GM12878 (cell line): ENCODE results near the gene ABL2. TPM values are rescaled to one million over a fixed set of nuclear protein-coding genes. Genes with fewer than 3 reads are reported as not detected.

ENCODE experiments used
- ATAC-seq: fragments of 200-7000 bp; cut with Tn5 transposase; 3 replicates; pipeline ENCODE4 v1.9.1; 2020; ENCODE audit warnings: mild to moderate bottlenecking, moderate library complexity
- BruUV-seq: library from RNA; stranded (reverse); fragments of 400-500 nt; replicated peaks from 2 replicates; lab custom pipeline; 2021; lab: Mats Ljungman, UMichigan
- CTCF ChIA-PET: fragments of 300-600 bp; sonication (Branson Sonifier 250); formaldehyde crosslinking; extraction: SDS; loops from one replicate; lab custom pipeline; 2021; ENCODE audit warnings: inconsistent platforms; lab: Yijun Ruan, JAX
- POLR2A ChIA-PET: fragments of 350-600 bp; formaldehyde crosslinking; extraction: SDS; loops from one replicate; lab custom pipeline; 2021; ENCODE audit warnings: inconsistent platforms; lab: Charles Lee
- RAD21 ChIA-PET: fragments of 300-600 bp; sonication (Branson Sonifier 250); formaldehyde crosslinking; loops from one replicate; lab custom pipeline; 2023; ENCODE audit warnings: antibody characterized with exemption; ENCODE audit not compliant: unreplicated experiment; lab: Charles Lee
- SMC1A ChIA-PET: fragments of 300-600 bp; sonication (Branson Sonifier 250); formaldehyde crosslinking; loops from one replicate; lab custom pipeline; 2023; ENCODE audit not compliant: unreplicated experiment, uncharacterized antibody; lab: Charles Lee
- DNase-seq: peaks from one replicate; pipeline ENCODE4 v3.0.0-alpha.2; 2011; ENCODE audit warnings: low read depth, low spot score
- FAIRE-seq: peaks from 3 replicates; lab custom pipeline; 2011; peaks lifted over from hg19 to GRCh38; lab: Jason Lieb, UNC
- H2AFZ ChIP-seq: 2 replicates; pipeline ENCODE4 v1.6.0; 2011; ENCODE audit warnings: low read depth, low read length, control low read depth; ENCODE audit not compliant: control insufficient read depth
- H3K27ac ChIP-seq: 2 replicates; pipeline ENCODE4 v1.5.1; 2011; ENCODE audit warnings: control low read depth; ENCODE audit not compliant: control insufficient read depth, insufficient read depth
- H3K27me3 ChIP-seq, 2 experiments: replicated peaks in 1 of 2; 2 replicates each; pipeline versions ENCODE4 v1.6.0 to v1.6.1; 2011; ENCODE audit warnings: low read length in 1 of 2; ENCODE audit not compliant: control insufficient read depth in 2 of 2, insufficient read depth in 2 of 2
- H3K36me3 ChIP-seq, 2 experiments: 2 replicates each; pipeline ENCODE4 v1.5.1; 2011; ENCODE audit warnings: low read length in 1 of 2; ENCODE audit not compliant: control insufficient read depth in 2 of 2, insufficient read depth in 2 of 2
- H3K4me1 ChIP-seq: 2 replicates; pipeline ENCODE4 v1.6.1; 2011; ENCODE audit warnings: mild to moderate bottlenecking, low read length, moderate library complexity, mixed read lengths; ENCODE audit not compliant: control insufficient read depth, insufficient read depth
- H3K4me2 ChIP-seq: 2 replicates; pipeline ENCODE4 v1.6.0; 2011; ENCODE audit warnings: control low read depth; ENCODE audit not compliant: control insufficient read depth, insufficient read depth
- H3K4me3 ChIP-seq: fragments of 200-600 bp; sonication (generic); 2 replicates; pipeline ENCODE4 v1.5.1; 2016
- H3K79me2 ChIP-seq: 2 replicates; pipeline ENCODE4 v1.6.0; 2011; ENCODE audit warnings: low read length; ENCODE audit not compliant: control insufficient read depth, insufficient read depth
- H3K9ac ChIP-seq: 2 replicates; pipeline ENCODE4 v1.8.0; 2011; ENCODE audit warnings: low read length, control low read depth, mixed read lengths; ENCODE audit not compliant: control insufficient read depth, insufficient read depth
- H3K9me3 ChIP-seq: replicated peaks from 3 replicates; pipeline ENCODE4 v1.5.1; 2011; ENCODE audit warnings: mild to moderate bottlenecking, low read length; ENCODE audit not compliant: control insufficient read depth, insufficient read depth
- H4K20me1 ChIP-seq: 2 replicates; pipeline ENCODE4 v1.6.0; 2011; ENCODE audit not compliant: control insufficient read depth, insufficient read depth
- BCL11A ChIP-seq: IDR thresholded peaks from 2 replicates; pipeline ENCODE4 v1.6.1; 2011; ENCODE audit warnings: low read depth, low read length
- CBX3 ChIP-seq: fragments of 200-600 bp; sonication (generic); IDR thresholded peaks from 2 replicates; pipeline ENCODE4 v1.6.1; 2016; ENCODE audit warnings: low read depth, borderline replicate concordance
- GATAD2B ChIP-seq: fragments of 450-650 bp; conservative IDR thresholded peaks from 2 replicates; pipeline ENCODE4 v1.6.1; 2017; ENCODE audit warnings: low read depth, mild to moderate bottlenecking, moderate library complexity
- HCFC1 ChIP-seq: fragments of 150-350 bp; IDR thresholded peaks from 2 replicates; pipeline ENCODE4 v1.6.1; 2014; ENCODE audit warnings: low read length
- IKZF2 ChIP-seq, 2 experiments: fragments of 450-650 bp; IDR thresholded peaks; 2 replicates each; pipeline ENCODE4 v1.6.1; 2017; ENCODE audit warnings: mild to moderate bottlenecking in 2 of 2, moderate library complexity in 2 of 2
- KAT2A ChIP-seq: conservative IDR thresholded peaks from 2 replicates; pipeline ENCODE4 v1.6.1; 2011; ENCODE audit warnings: low read depth, low read length; ENCODE audit not compliant: control insufficient read depth
- MTA3 ChIP-seq: IDR thresholded peaks from 2 replicates; pipeline ENCODE4 v1.6.1; 2012; ENCODE audit warnings: low read length, inconsistent platforms, borderline replicate concordance
- MXI1 ChIP-seq: fragments of 150-350 bp; IDR thresholded peaks from 2 replicates; pipeline ENCODE4 v1.6.1; 2011; ENCODE audit warnings: low read depth, mild to moderate bottlenecking, inconsistent platforms, low read length, improper control_type of control experiment
- POLR2A ChIP-seq: IDR thresholded peaks from 2 replicates; pipeline ENCODE4 v1.6.1; 2011; ENCODE audit warnings: low read depth, mild to moderate bottlenecking, low read length
- SIN3A ChIP-seq: IDR thresholded peaks from 2 replicates; pipeline ENCODE4 v1.6.1; 2012; ENCODE audit warnings: low read depth, low read length, improper control_type of control experiment
- SP1 ChIP-seq: IDR thresholded peaks from one replicate; pipeline ENCODE4 v1.6.1; 2011; ENCODE audit warnings: low read depth, low read length
- SREBF1 ChIP-seq: IDR thresholded peaks from 2 replicates; pipeline ENCODE4 v1.6.1; 2012; ENCODE audit warnings: mild to moderate bottlenecking, low read length
- TCF7 ChIP-seq: IDR thresholded peaks from 2 replicates; pipeline ENCODE4 v1.6.1; 2014; ENCODE audit warnings: antibody characterized with exemption, borderline replicate concordance
- ZNF207 ChIP-seq: fragments of 450-650 bp; IDR thresholded peaks from 2 replicates; pipeline ENCODE4 v1.6.1; 2014; ENCODE audit warnings: antibody characterized with exemption, mild to moderate bottlenecking, borderline replicate concordance
- ZSCAN29 ChIP-seq: fragments of 450-650 bp; IDR thresholded peaks from 2 replicates; pipeline ENCODE4 v1.6.1; 2017; ENCODE audit warnings: mild to moderate bottlenecking, moderate library complexity
- WGBS: methylation state at CpG from one replicate; pipeline ENCODE4 v1.1.6; 2016; ENCODE audit warnings: low lambda C conversion rate; ENCODE audit not compliant: insufficient replicate concordance, insufficient coverage; ENCODE audit errors: missing lambda C conversion rate; 5-methylcytosine and 5-hydroxymethylcytosine counted together
- in situ Hi-C: fragments of 300-500 bp; cut with MboI; formaldehyde crosslinking; loops from 9 replicates; pipeline ENCODE4 v1.14.3; 2018; ENCODE audit warnings: mixed read lengths
- intact Hi-C: fragments of 100-400 bp; cut with micrococcal nuclease; formaldehyde crosslinking; loops from one replicate; pipeline ENCODE4 v1.14.2; 2022; ENCODE audit not compliant: unreplicated experiment
- polyA plus RNA-seq, 11 experiments: library from polyadenylated mRNA; depleted of rRNA in 4 of 11; unstranded in 6 of 11; stranded (reverse) in 5 of 11; fragments of >200 nt; fragmentation: Nextera tagmentation in 4 of 11; fragmentation: Illumina TruSeq in 1 of 11; extraction: Ambion mirVana in 4 of 11; extraction: Trizol in 1 of 11; gene quantifications; 1 replicate in 1 of 11; 2 replicates in 10 of 11; pipeline versions ENCODE4 v1.2.1 to v1.2.3, GENCODE V29; 2011 to 2016; ENCODE audit warnings: inconsistent platforms in 2 of 11, missing spikeins in 2 of 11, low read depth in 1 of 11
- total RNA-seq, 4 experiments: library from RNA; depleted of rRNA in 3 of 4; stranded (reverse); fragments of >200 nt in 3 of 4; fragmentation: Illumina TruSeq in 1 of 4; extraction: Trizol in 1 of 4; gene quantifications; 2 replicates each; pipeline versions ENCODE4 v1.2.1 to v1.2.3, GENCODE V29; 2013 to 2021
- TF ChIP-seq, protein P1 (sequence below): IDR thresholded peaks from 2 replicates; pipeline ENCODE4 v1.6.1; 2012; ENCODE audit warnings: low read depth, low read length, improper control_type of control experiment
- TF ChIP-seq, protein P2 (sequence below): fragments of 450-650 bp; conservative IDR thresholded peaks from 2 replicates; pipeline ENCODE4 v1.6.1; 2017; ENCODE audit warnings: mild to moderate bottlenecking, moderate library complexity
- TF ChIP-seq, protein P3 (sequence below): fragments of 450-650 bp; formaldehyde crosslinking; IDR thresholded peaks from 2 replicates; pipeline ENCODE4 v1.4.0; 2022; ENCODE audit warnings: mild to moderate bottlenecking, moderate library complexity

Gene ABL2
- total and polyA plus RNA-seq, 10 of the 15 experiments (the other 5 are each of a cell fraction or from before 2014, with no cell fraction given), result 0.57 to 9.4 (median 3.6) TPM

DNA sequence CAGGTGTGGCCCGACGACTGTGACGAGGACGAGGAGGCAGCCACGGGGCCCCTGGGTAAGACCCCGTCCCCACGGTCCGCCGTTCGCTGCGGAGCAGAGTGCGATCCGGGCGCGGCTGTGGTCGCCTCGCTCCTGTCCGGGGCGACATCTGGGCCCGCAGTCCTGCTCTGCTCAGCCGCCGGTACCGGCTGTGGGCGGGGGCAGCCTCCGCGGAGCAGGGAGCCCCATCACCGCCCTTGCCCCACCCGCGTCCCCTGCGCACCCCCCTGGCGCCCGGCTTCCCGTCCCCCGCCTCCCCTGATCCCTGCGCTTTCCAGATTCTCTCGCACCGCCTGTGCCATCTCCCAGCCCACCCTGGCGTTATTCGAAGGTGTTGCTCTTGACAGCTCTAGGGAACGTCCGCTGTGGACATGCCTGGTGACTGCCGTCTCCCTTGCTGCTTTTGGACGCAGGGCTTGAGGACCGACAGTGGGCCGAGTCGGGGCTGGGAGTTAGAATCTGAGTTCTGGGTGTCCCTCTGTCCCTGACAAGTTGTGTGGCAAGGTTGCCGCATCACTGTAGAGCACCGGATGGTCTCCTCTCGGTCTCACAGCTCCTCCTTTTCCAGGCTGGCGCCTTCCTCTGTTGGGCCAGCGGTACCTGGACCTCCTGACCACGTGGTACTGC, 147.0 kb downstream of the ABL2 start:
- Histone ChIP-seq H2AFZ (peak overlapping the region; percentile 88), H3K4me3 (peak overlapping the region; percentile 95), H3K9me3 (no peaks in the 10 kb centered on the region), H3K27ac (peak overlapping the region; percentile 96), H3K79me2 (peaks cover 42% of the 10 kb centered on the region), H3K4me1 (peaks cover 20% of the 10 kb centered on the region), H3K9ac (peak overlapping the region; percentile 92), H3K27me3 (no peaks in the 10 kb centered on the region), H3K4me2 (peak overlapping the region; percentile 99), H3K36me3 (peaks cover 0 to 7% of the 10 kb centered on the region in 2 experiments; a peak in 3 of 4 replicates), H4K20me1 (no peaks in the 10 kb centered on the region)
- POLR2A ChIA-PET, result interaction anchor here (0.6 to 1.3 kb wide), 5 partner anchors 9 to 283 kb away, joined by 3 to 5 read pairs (median 3); partner anchors contain the start of gene AXDND1
- SMC1A ChIA-PET, result interaction anchor here (0.6 to 5.9 kb wide), 11 partner anchors 38 to 288 kb away, joined by 3 to 35 read pairs (median 4); partner anchors contain the start of genes AXDND1 and SOAT1
- ATAC-seq, result peak; percentile 37
- CTCF ChIA-PET, result interaction anchor here (0.7 to 5.4 kb wide), 10 partner anchors 38 to 732 kb away, joined by 3 to 80 read pairs (median 7); partner anchors contain the start of genes AXDND1 and SOAT1
- no peak for FAIRE-seq
- no TSS peak for BruUV-seq
- in situ Hi-C loops (loop anchor here (5.0 to 25.0 kb wide), 2 partner anchors 285 to 730 kb away; partner anchors contain the start of gene AXDND1), intact Hi-C loops (loop anchor here (1.0 to 5.0 kb wide), 3 partner anchors 55 to 283 kb away; partner anchors contain the start of genes AXDND1 and FAM20B)
- no peak for DNase-seq
- under 1% methylated on average over 51 of the region's 52 CpGs for WGBS
- RAD21 ChIA-PET, result interaction anchor here (1.0 to 8.3 kb wide), 6 partner anchors 23 to 287 kb away, joined by 3 to 61 read pairs (median 5); partner anchors contain the start of gene AXDND1
- TF ChIP-seq ZSCAN29 (no peak), HCFC1 (no peak), KAT2A (no peak), TCF7 (no peak), POLR2A (peak; percentile 64), GATAD2B (0 out of 2 replicates have a peak, but pooled peaks have one; percentile 5), MXI1 (no peak), MTA3 (no peak), BCL11A (no peak), SREBF1 (no peak), ZNF207 (0 out of 2 replicates have a peak, but pooled peaks have one; percentile 1), IKZF2 (IDR thresholded peaks at IDR 0.05) (no peak), CBX3 (no peak), SP1 (no peak), SIN3A (no peak)
- TF ChIP-seq, protein P1, sequence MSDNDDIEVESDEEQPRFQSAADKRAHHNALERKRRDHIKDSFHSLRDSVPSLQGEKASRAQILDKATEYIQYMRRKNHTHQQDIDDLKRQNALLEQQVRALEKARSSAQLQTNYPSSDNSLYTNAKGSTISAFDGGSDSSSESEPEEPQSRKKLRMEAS, result peak; percentile 59; the same call in 1 of the 2 replicates
- TF ChIP-seq, protein P2, sequence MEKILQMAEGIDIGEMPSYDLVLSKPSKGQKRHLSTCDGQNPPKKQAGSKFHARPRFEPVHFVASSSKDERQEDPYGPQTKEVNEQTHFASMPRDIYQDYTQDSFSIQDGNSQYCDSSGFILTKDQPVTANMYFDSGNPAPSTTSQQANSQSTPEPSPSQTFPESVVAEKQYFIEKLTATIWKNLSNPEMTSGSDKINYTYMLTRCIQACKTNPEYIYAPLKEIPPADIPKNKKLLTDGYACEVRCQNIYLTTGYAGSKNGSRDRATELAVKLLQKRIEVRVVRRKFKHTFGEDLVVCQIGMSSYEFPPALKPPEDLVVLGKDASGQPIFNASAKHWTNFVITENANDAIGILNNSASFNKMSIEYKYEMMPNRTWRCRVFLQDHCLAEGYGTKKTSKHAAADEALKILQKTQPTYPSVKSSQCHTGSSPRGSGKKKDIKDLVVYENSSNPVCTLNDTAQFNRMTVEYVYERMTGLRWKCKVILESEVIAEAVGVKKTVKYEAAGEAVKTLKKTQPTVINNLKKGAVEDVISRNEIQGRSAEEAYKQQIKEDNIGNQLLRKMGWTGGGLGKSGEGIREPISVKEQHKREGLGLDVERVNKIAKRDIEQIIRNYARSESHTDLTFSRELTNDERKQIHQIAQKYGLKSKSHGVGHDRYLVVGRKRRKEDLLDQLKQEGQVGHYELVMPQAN, result 0 out of 2 replicates have a peak, but pooled peaks have one; percentile 3
- TF ChIP-seq, protein P3, sequence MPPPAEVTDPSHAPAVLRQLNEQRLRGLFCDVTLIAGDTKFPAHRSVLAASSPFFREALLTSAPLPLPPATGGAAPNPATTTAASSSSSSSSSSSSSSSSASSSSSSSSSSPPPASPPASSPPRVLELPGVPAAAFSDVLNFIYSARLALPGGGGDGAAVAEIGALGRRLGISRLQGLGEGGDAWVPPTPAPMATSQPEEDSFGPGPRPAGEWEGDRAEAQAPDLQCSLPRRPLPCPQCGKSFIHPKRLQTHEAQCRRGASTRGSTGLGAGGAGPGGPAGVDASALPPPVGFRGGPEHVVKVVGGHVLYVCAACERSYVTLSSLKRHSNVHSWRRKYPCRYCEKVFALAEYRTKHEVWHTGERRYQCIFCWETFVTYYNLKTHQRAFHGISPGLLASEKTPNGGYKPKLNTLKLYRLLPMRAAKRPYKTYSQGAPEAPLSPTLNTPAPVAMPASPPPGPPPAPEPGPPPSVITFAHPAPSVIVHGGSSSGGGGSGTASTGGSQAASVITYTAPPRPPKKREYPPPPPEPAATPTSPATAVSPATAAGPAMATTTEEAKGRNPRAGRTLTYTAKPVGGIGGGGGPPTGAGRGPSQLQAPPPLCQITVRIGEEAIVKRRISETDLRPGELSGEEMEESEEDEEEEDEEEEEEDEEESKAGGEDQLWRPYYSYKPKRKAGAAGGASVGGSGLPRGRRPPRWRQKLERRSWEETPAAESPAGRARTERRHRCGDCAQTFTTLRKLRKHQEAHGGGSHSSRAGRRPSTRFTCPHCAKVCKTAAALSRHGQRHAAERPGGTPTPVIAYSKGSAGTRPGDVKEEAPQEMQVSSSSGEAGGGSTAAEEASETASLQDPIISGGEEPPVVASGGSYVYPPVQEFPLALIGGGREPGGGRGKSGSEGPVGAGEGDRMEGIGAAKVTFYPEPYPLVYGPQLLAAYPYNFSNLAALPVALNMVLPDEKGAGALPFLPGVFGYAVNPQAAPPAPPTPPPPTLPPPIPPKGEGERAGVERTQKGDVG (CRISPR knock-in tag), result no peak
